NCI-H82 (cell line): ENCODE results near the gene ZC3H10.
"Not testable (repeated sequence)": the region's sequence is repeated elsewhere in the genome, so short reads cannot be mapped to it uniquely, and the experiment has no call there.

Experiments used
- DNase-seq: peaks from one replicate; lab custom pipeline; 2025; lab: John Stamatoyannopoulos, UW

Gene ZC3H10

GRCh38 chr12:56154818-56155217 is 36.8 kb downstream of the ZC3H10 start:
- no peak for DNase-seq

GRCh38 chr12:56155256-56155845 is 37.3 kb downstream of the ZC3H10 start:
- no peak for DNase-seq

GRCh38 chr12:56156464-56157200 is 38.6 kb downstream of the ZC3H10 start:
- DNase-seq: not testable (repeated sequence)

- DNase-seq: peak; percentile 87
Measured at GRCh38 chr12:56157201-56158028, 39.3 kb downstream of the ZC3H10 start.

GRCh38 chr12:56158029-56158925 is 40.2 kb downstream of the ZC3H10 start, which contains the start of gene MYL6:
MYL6 (plus strand) TSS chr12:56158359; CDS start chr12:56158402, 43 bp downstream.
- peak; percentile 100 for DNase-seq

- DNase-seq: peak; percentile 59
Measured at GRCh38 chr12:56158926-56159461, 40.9 kb downstream of the ZC3H10 start.

- no peak for DNase-seq
Measured at GRCh38 chr12:56159482-56160192, 41.6 kb downstream of the ZC3H10 start.

- no peak for DNase-seq
Measured at GRCh38 chr12:56160193-56160763, 42.2 kb downstream of the ZC3H10 start.

GRCh38 chr12:56160894-56161689 is 43.0 kb downstream of the ZC3H10 start:
- no peak for DNase-seq

GRCh38 chr12:56161690-56162351 is 43.8 kb downstream of the ZC3H10 start:
- no peak for DNase-seq

- DNase-seq: peak; percentile 47
Measured at GRCh38 chr12:56162468-56163290, 44.6 kb downstream of the ZC3H10 start.

GRCh38 chr12:56163533-56164344 is 45.7 kb downstream of the ZC3H10 start:
- DNase-seq: no peak

GRCh38 chr12:56164345-56164729 is 46.3 kb downstream of the ZC3H10 start:
- DNase-seq: no peak

GRCh38 chr12:56165369-56165768 is 47.3 kb downstream of the ZC3H10 start:
- DNase-seq: no peak

GRCh38 chr12:56169229-56169759 is 51.2 kb downstream of the ZC3H10 start:
- no peak for DNase-seq

GRCh38 chr12:56172839-56173238 is 54.8 kb downstream of the ZC3H10 start:
- no peak for DNase-seq
